ENCODE results near the gene NHERF2. TPM values are rescaled to one million over a fixed set of nuclear protein-coding genes. Genes with fewer than 3 reads are reported as not detected.

NHERF2 gene
- total RNA-seq, 1 donor from 2014 or later = 78.8 TPM

GRCh38 chr16:2037647-2038381 is 11.1 kb downstream of the NHERF2 start:
- Mint-ChIP-seq H3K4me1 (ENCODE audit: unreplicated experiment) (peaks cover 2% of the 10 kb centered on the region), H3K9me3 (ENCODE audit: unreplicated experiment) (no peaks in the 10 kb centered on the region), H3K27me3 (ENCODE audit: unreplicated experiment) (peaks cover 7% of the 10 kb centered on the region), H3K4me3 (ENCODE audit: unreplicated experiment) (no peak overlapping the region), H3K27ac (ENCODE audit: unreplicated experiment) (no peak overlapping the region), H3K36me3 (ENCODE audit: low read depth, unreplicated experiment) (no peaks in the 10 kb centered on the region)
- DNase-seq (ENCODE audit: low spot score) = no peak
- no peak for TF ChIP-seq CTCF (IDR thresholded peaks at IDR 0.05; ENCODE audit: unreplicated experiment)

- Mint-ChIP-seq H3K36me3 (ENCODE audit: low read depth, unreplicated experiment) (no peaks in the 10 kb centered on the region), H3K4me3 (ENCODE audit: unreplicated experiment) (no peak overlapping the region), H3K27ac (ENCODE audit: unreplicated experiment) (no peak overlapping the region), H3K9me3 (ENCODE audit: unreplicated experiment) (no peaks in the 10 kb centered on the region), H3K27me3 (ENCODE audit: unreplicated experiment) (peaks cover 7% of the 10 kb centered on the region), H3K4me1 (ENCODE audit: unreplicated experiment) (peaks cover 2% of the 10 kb centered on the region)
- DNase-seq (ENCODE audit: low spot score) = no peak
- no peak for TF ChIP-seq CTCF (IDR thresholded peaks at IDR 0.05; ENCODE audit: unreplicated experiment)
Observed at GRCh38 chr16:2038382-2039231, 11.9 kb downstream of the NHERF2 start.

- no peak overlapping the region for H3K4me3 Mint-ChIP-seq (ENCODE audit: unreplicated experiment)
- no peak overlapping the region for H3K27ac Mint-ChIP-seq (ENCODE audit: unreplicated experiment)
- H3K36me3 Mint-ChIP-seq (ENCODE audit: low read depth, unreplicated experiment) = no peaks in the 10 kb centered on the region
- H3K27me3 Mint-ChIP-seq (ENCODE audit: unreplicated experiment) = peaks cover 7% of the 10 kb centered on the region
- peaks cover 2% of the 10 kb centered on the region for H3K4me1 Mint-ChIP-seq (ENCODE audit: unreplicated experiment)
- no peaks in the 10 kb centered on the region for H3K9me3 Mint-ChIP-seq (ENCODE audit: unreplicated experiment)
- no peak for TF ChIP-seq CTCF (IDR thresholded peaks at IDR 0.05; ENCODE audit: unreplicated experiment)
- DNase-seq (ENCODE audit: low spot score) = no peak
Observed at GRCh38 chr16:2039274-2040031, 12.8 kb downstream of the NHERF2 start.

- H3K4me1 Mint-ChIP-seq (ENCODE audit: unreplicated experiment) = peaks cover 2% of the 10 kb centered on the region
- DNase-seq (ENCODE audit: low spot score) = no peak
Observed at GRCh38 chr16:2040041-2040786, 13.5 kb downstream of the NHERF2 start.

More at GRCh38 chr16:2040041-2040786, 13.5 kb downstream of the NHERF2 start:
- Mint-ChIP-seq H3K9me3 (ENCODE audit: unreplicated experiment) (no peaks in the 10 kb centered on the region), H3K27me3 (ENCODE audit: unreplicated experiment) (peaks cover 7% of the 10 kb centered on the region), H3K4me3 (ENCODE audit: unreplicated experiment) (no peak overlapping the region), H3K27ac (ENCODE audit: unreplicated experiment) (no peak overlapping the region), H3K36me3 (ENCODE audit: low read depth, unreplicated experiment) (no peaks in the 10 kb centered on the region)
- TF ChIP-seq CTCF (IDR thresholded peaks at IDR 0.05; ENCODE audit: unreplicated experiment) = no peak
